GM11168 (cell line): ENCODE data around the gene ZNF385D.

ENCODE experiments used
- in situ Hi-C: fragments of 300-500 bp; cut with MboI; formaldehyde crosslinking; loops from one replicate; pipeline ENCODE4 v1.12.0; 2022; ENCODE audit warnings: low sequenced_read_pairs; ENCODE audit not compliant: unreplicated experiment

The ZNF385D gene

DNA sequence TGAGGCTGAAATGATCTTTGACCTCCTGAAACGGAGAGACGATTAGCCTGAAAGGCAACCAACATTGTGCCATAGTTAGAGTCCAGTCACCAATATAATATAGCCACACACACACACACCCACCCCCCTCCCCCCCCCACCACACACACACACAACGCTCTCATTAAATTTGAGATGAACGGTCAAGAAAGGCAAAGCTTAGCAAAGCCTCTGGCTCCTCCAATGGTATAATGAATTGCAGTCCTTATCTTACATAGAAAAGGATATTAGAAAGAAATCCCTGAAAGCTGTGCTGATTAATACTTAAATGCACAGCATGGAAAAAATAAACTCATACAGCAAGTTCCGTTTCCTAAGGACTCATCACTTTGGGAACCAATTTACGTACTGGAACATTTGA lies 876 bp upstream of the ZNF385D start:
- in situ Hi-C loops: no loop called here

DNA sequence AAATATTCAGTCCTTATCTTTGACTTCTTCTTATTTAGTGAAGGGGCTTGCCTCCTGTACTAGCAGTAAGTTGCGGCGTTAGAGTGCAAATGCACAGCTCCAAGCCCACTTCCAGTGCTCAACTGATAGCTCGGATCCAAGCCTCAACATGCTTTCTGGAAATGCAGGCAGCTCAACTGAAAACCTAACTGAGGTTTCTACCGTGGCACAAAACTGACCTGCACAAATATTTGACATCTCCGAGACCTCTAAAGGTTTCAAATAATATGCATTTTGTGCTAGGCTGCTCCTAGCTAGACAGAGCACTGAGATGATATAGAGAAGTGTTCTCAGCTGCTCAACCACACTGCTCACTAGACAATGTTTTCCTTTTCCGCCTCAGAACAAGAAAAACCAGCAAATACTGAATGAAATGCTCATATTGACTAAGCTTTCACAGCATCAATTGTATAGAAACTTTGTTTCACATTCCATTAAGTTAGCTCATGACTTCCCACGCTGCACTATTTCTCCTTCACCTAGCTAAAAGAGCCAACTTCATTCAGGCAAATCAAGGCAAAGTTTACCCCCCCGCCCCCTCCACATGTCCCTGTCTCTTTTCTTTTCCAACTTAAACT lies 822 bp downstream of the ZNF385D start:
- in situ Hi-C loops: no loop called here

DNA sequence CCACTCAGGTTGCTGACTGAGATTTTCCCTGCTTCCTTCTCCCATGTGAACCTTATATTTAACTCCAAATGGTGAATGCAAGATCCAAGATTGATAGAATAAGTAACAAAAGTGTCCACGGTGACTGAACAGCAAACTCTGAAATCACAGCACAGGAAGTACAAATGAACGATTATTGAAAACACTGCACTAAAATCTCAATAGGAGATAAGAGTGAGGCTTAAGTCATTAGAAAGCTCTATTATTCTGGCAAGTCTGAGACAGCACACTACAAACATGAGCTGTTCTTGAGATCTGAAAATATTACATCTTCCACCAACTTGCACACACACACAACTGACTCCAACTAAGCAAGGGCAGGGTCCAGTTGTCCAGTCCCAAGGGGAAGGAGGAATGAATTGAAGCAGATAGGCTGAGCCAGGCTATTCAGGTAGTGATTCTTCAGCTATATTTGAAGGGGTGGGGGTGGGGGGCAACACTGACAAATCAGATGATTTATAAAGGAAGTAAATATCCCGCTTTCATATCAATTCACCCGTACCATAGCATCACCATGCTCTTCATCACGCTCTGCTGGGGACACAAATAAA lies 2.9 kb downstream of the ZNF385D start:
- in situ Hi-C loops: no loop called here

DNA sequence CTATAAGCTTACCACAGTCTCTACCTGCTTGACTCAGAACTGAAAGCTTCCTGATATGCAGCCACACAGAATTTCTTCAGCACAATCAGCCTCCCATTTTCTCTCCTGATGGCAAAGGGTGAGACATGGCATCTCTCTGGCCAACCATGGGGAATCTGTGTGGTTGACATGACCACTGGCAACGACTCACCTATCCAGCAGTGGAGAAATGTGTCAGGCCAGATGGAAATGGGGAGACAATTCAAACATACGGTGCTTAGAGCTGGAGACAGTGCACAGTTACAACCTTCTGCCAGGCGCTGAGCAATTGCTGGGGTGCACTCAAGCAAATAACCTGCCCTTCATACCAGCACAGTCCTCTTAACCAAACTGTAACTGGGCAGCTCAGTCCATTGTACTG lies 3.6 kb downstream of the ZNF385D start:
- in situ Hi-C loops: no loop called here

DNA sequence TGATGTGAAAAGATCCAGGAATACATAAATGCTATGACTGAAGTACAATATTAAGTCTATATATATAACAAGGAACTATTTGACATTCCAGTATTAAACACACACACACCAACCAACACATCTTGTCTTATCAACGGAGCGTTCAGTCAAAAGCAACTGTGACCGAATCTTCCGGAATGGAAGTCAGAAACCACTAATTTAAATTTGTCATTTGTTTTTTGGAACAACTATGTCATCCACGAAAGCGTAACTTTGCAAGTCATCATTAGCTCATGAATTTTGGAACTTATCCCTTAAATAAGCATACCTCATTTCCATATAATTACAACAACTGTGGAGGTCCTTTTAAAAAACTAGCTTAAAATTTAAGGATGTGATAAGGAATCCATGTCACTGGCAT lies 5.0 kb downstream of the ZNF385D start:
- in situ Hi-C loops: no loop called here

DNA sequence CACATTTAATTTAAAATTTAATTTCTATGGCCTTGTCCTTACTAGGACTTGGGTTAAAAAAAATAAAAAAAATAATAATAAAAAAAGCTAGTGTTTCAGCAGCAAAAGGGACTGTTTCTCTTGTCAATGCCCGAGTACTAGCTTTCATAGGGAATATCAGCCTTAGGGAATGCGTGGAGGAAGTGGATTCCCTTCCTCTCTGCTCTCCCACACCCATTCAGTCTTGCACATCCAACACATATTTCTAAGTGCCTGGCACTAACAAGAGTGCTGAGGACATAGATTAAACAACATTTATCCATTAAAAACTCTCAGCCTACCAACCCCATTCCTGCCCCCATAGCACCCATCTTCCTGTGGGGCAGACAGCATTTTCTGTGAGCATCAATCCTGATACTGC lies 6.2 kb downstream of the ZNF385D start:
- in situ Hi-C loops: no loop called here

DNA sequence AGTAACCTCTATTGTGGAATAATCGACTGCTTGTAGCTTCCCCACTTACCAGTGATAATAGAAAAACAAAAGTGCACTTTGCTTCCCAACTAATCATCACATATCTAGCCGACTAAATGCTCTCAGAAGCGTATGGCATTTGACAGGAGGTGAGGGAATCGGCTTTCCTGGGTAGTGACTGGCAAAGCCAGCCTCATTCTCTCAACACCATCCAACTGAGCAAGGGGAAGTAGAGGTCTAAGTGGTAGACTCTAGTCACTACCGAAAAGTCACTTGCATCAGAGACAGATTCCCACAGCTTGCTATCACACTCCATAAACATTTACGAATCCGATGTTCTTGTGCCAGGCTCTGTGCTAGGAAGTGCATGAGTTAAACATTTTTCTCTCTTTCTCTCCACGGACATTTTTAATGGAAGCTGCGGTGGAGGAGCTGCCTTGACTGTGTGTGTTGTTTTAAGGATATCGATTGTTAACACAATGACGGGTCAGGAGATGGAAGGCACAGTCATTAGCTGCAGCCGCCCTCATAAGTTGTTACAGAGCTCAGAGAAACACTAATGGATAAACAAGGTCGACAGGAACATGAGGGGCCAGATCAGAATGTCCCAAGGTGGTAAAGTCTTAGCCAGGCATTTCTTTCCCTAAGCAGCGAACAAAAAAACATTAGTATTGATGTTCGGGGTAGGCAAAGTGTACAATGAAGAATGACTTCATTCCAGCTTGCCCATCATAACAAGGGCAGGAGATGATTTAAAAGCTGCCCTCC lies 11.9 kb downstream of the ZNF385D start:
- in situ Hi-C loops: no loop called here

DNA sequence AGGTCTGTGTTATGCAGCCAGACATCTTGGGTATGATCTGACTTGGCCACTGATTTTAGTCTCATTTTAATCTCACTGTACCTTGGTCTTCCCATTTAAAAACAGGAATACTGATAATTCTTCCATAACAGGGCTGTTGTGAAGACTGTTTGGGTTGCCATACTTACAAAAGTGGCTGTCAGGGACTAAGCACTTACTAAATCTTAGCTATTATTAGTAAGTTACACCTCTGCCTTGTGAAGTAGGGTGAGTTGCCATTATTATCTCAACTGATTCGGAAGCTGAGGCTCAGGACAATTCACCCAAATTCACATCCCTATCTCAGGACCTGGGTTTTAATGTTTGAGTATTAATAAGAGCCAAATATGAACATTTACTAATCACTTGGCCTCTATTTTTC lies 12.7 kb downstream of the ZNF385D start:
- in situ Hi-C loops: no loop called here

DNA sequence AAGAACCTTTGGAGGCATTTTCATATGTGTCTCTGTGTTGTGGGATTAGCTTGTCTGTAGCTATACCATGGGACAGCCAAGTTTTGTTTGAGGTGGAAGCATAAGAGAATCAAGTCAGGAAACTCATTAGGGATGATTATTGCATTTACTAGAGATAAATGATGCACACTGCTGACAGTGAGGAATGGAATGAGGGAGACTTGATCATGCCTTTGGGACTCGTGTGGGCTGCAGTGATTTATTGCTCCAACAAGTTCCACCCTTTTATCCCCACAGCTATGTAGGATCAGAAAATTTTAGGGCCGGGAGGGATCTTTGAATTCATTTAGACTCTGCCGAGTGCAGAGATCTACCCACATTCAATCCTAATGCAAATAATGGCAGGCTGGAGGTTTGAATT lies 16.3 kb downstream of the ZNF385D start:
- in situ Hi-C loops: no loop called here

DNA sequence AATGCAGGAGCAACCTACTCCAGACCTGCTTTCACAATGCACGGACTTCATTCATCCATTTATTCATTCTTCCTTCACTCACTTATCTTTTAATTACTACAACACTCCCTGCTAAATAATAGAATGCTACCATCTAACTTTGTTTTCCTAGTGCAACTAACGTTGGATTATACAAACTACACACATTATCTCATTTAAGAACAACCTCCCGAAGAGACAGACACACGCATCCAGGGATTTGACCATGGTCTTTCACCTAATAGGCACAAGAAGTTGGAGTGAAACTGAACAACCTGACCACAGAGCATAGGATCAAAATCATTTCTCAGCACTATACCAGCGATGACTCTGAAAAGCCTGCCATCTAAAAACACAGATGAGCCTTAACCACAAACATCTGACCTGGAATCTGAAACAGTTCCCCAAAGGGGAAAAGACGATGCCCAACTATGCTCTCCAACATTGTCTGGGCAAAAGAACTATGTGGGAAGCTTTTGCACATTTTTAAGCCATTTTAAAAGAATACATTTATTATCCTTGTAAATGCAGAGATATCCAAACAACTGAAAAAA lies 21.0 kb downstream of the ZNF385D start:
- in situ Hi-C loops: no loop called here

DNA sequence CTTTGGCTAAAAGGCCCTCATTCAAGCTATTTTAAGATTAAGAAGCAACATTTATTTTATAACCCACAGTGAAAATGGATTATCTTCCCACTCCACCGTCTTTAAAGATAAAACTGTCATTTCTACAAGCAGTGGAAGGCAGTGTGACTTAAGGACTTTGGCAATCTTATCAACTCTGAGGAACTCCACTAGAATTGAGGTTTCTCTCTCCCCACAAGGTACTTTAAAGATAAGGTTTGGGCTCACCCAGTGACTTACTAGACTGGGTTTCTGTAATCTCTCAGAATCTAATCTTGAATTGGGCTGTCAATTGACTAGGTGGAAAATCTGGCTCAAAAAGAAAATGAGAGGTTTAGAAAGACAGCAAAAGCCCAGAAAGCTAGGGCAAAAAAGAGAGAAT lies 21.7 kb downstream of the ZNF385D start:
- in situ Hi-C loops: no loop called here

DNA sequence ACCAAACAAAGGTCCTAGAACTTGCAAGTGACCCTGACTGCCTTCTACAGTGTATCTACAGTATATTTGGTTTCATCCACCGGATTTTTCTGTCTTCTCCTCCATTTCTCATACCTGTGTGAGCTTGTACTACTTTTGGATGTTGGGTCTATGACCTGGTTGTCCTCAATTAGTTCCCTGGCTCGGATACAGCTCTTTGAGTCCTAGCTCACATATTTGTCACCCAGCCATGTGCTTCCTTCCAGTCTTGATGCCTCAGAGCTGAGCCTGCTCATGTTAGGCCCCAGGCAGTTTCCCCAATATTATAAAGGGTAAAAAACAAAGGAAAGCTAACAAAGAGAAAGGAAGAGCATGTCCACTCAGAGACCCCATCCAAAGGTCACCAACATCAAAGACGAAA lies 28.2 kb downstream of the ZNF385D start:
- in situ Hi-C loops: no loop called here

DNA sequence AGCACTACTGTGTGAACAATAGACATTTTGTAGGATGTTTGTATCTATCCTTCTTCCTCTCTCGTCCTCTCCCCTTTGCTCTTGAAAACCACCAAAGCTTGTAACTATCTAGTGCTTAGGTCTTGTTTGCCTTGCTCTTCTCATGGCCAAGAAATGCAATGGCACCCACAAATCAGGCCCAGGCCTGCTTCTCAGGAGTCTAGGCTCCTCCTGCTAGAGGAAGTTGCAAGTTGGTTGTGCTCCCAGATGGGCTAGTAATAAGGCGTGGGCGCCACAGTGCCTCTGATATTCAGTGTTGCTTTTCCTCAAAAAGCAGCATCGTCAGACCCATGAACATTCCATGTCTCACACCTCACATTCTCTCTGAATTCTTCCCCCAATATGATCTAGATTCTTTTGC lies 28.7 kb downstream of the ZNF385D start:
- in situ Hi-C loops: no loop called here

DNA sequence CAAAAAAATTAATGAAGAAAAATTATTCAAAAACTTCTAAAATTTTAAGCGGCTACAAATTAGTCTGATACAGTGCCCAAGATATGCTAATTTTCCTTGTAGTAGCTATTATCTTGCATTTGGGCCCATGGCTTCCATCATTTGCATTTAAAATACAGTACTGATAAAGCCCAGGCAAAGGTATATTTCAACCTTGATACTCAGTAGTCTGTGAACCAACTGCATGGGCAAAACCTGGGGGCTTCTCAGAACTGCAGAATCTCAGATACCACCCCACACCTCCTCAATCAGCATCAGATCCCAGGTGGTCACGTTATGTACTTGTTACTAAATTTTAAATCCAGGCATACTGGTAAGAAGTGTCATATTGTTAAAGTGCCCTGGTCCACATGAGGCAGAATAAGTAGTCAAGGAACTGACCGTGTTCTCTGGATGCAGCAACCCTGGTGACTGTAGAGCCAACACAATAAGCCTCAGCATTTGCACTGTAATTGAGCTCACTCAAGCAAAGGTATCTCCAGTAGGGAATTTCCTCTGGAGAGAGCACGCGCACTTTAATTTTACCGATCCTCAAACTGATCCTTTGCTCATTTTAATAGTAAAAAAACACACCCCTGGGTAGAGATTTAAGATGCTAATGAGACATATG lies 31.9 kb downstream of the ZNF385D start:
- in situ Hi-C loops: no loop called here

DNA sequence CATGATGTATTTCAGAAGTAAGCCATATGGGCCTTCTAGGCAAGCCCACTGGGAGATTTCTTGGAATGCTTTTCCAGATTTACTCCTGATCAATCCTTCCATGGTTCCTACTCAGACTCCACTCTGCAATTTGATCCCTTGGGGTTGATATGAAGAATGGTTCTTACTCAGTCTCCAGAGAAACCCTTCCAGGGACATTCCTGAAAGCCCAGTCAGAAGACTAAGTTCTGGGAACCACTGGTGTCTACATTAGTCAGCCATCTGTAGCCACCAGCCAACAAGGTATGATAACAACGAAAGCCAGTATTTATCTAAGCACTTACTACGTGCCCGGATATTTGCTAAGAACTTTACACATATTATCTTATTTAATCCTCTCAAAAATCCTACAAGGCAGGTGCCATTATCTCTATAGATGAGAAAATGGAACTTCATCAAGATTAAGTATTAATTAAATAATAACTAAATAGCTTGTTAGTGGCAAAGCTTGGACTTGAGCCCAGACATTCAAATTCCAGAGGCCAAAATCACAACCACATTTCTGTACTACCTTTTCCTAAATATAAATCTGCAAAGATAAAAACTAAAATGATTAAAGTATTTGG lies 32.7 kb downstream of the ZNF385D start:
- in situ Hi-C loops: no loop called here

DNA sequence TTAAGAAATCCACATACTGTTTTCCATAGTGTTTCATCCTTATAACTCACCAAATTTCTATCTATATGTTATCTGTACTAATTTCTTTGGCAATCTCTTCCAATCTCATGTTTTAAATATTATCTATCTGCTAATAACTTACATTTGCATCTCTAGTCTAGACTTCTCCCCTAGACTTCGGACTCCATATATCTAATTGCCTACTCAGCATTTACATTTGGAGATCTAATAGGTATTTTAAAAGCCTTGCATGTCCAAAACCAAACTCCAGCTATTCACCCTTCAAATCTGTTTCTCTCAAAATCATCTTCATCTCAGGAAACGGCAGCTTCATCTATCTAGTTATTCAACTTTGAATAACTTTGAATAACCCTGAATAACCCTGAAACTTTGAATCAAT lies 35.3 kb downstream of the ZNF385D start:
- in situ Hi-C loops: no loop called here

DNA sequence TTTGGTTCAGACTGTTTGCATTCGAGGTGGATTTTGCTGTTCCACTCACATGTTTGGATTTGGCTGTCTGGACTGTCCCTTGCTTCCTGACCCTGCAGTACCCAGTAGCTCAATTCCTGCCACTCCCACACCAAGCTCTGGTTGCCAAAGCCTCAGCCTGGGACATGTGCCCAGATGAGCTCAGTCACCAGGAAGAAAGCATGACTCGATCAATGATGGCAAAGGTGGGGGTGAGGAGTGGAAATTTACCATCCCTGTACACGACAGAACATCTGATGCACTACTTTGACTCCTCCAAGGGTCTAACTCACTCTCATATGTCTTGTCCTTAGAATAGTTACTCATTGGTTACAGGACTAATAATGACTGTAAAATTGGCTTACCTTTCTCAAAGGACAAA lies 45.2 kb downstream of the ZNF385D start:
- in situ Hi-C loops: no loop called here

DNA sequence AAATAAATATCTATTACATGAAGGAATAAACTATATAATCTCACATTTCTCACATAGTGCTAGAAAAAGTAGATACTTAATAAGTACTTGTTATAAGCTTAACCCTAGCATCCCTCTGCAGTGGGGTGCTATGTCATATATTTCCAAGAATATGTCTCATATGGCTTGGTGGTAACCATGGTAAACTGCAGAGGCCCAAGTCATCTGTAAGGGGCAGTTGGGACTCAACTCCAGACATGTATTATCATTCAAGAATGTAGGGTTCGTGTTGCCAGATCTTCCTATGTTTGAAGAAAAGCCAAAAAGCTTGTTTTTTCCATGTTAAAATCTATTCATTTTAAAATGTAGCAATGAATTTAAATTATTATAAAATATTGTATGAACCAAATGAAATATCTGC lies 46.2 kb downstream of the ZNF385D start:
- in situ Hi-C loops: no loop called here

DNA sequence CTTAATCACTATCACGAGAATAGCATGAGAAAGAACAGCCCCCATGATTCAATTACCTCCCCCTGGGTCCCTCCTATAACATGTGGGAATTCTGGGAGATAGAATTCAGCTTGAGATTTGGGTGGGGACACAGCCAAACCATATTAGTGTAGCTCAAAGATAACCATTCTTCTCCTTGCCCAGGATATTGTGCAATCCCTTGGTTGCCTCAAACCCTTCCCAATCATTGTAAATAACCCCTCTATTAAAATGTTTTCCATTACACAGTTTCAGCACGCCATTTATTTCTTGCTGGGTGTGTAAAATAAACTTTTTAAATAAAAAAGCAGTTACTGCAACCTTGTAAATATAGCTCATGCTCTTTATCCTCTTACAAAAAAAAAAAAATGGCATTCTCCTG lies 47.7 kb downstream of the ZNF385D start:
- in situ Hi-C loops: no loop called here

DNA sequence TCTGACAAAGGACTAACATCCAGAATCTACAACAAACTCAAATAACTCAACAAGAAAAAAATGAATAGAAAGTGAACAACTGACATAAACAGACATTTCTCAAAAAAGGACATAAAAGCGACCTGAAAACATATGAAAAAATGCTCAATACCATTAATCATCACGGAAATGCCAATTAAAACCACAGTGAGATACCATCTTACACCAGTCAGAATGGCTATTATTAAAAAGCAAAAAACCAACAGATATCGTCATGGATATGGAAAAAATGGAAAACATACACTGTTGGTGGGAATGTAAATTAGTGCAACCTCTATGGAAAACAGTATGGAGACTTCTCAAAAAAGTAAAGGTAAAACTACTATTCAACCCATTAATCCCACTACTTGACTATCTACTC lies 53.3 kb downstream of the ZNF385D start:
- in situ Hi-C loops: no loop called here

DNA sequence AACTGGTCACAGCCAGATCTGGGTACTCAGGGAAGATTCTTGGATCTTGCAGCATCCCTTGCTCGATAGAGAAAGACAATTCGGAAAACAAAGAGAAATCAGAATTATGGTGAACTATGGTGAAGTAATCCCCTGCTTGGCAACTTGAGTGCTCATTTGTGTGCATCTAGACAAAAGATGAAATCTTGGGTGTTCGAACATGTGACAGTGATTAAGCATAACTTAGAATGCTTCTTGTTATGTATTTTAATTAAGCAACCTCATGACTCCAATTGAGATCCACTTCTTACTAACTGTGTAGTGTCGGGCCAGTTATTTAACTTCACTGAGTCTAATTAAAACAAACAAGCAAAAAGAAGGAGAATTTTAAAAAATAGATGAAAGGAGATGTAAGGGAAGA lies 56.5 kb downstream of the ZNF385D start:
- in situ Hi-C loops: no loop called here
